PC-9 (cell line): ENCODE results near the gene GPR4. TPM values are rescaled to one million over a fixed set of nuclear protein-coding genes. Genes with fewer than 3 reads are reported as not detected.

Source experiments
- BruUV-seq: library from RNA; stranded (reverse); fragments of 400-500 nt; replicated peaks from 2 replicates; lab custom pipeline; 2021; lab: Mats Ljungman, UMichigan
- CTCF ChIA-PET: fragments of 300-600 bp; sonication (Branson Sonifier 250); formaldehyde crosslinking; loops from one replicate; lab custom pipeline; 2022; ENCODE audit warnings: antibody characterized with exemption; lab: Charles Lee
- POLR2A ChIA-PET: fragments of 300-600 bp; sonication (Branson Sonifier 250); formaldehyde crosslinking; loops from one replicate; lab custom pipeline; 2022; ENCODE audit warnings: antibody characterized with exemption; ENCODE audit not compliant: unreplicated experiment; lab: Charles Lee
- DNase-seq, 2 experiments: peaks; one replicate each; pipeline versions ENCODE4 v3.0.0 to v3.0.0-alpha.2; 2015 to 2022; ENCODE audit warnings: mixed read lengths in 1 of 2
- H2AFZ ChIP-seq: fragments of 200-600 bp; sonication (generic); 2 replicates; pipeline ENCODE4 v1.8.1; 2017; ENCODE audit warnings: antibody characterized with exemption
- H3F3A ChIP-seq: fragments of 200-600 bp; sonication (generic); 2 replicates; pipeline ENCODE4 v1.8.1; 2017; ENCODE audit warnings: antibody characterized with exemption, mild to moderate bottlenecking, low read depth; ENCODE audit not compliant: insufficient read depth
- H3K27ac ChIP-seq: fragments of 200-600 bp; sonication (generic); 2 replicates; pipeline ENCODE4 v1.6.1; 2016; ENCODE audit warnings: mixed run types
- H3K27me3 ChIP-seq: fragments of 200-600 bp; sonication (generic); 2 replicates; pipeline ENCODE4 v1.6.1; 2016; ENCODE audit warnings: low read depth, mixed run types; ENCODE audit not compliant: insufficient read depth
- H3K36me3 ChIP-seq: fragments of 200-600 bp; sonication (generic); 2 replicates; pipeline ENCODE4 v1.6.1; 2016; ENCODE audit warnings: low read depth, mixed run types
- H3K4me1 ChIP-seq: fragments of 200-600 bp; sonication (generic); replicated peaks from 2 replicates; pipeline ENCODE4 v1.6.1; 2016; ENCODE audit warnings: mixed run types; ENCODE audit not compliant: insufficient read depth
- H3K4me2 ChIP-seq: fragments of 200-600 bp; sonication (generic); 2 replicates; pipeline ENCODE4 v1.6.1; 2017; ENCODE audit warnings: mixed run types
- H3K4me3 ChIP-seq: fragments of 200-600 bp; sonication (generic); 2 replicates; pipeline ENCODE4 v1.6.1; 2016; ENCODE audit warnings: mixed run types
- H3K79me2 ChIP-seq: fragments of 200-600 bp; sonication (generic); 2 replicates; pipeline ENCODE4 v1.6.1; 2017; ENCODE audit warnings: low read depth, mixed run types
- H3K9me2 ChIP-seq: fragments of 200-600 bp; sonication (generic); 2 replicates; pipeline ENCODE4 v1.8.1; 2017; ENCODE audit warnings: mild to moderate bottlenecking; ENCODE audit not compliant: insufficient read depth
- H3K9me3 ChIP-seq: fragments of 200-600 bp; sonication (generic); 2 replicates; pipeline ENCODE4 v1.8.1; 2016; ENCODE audit warnings: low read depth; ENCODE audit not compliant: insufficient read depth
- H4K20me1 ChIP-seq: fragments of 200-600 bp; sonication (generic); 2 replicates; pipeline ENCODE4 v1.8.1; 2017; ENCODE audit not compliant: insufficient read depth
- CTCF ChIP-seq: fragments of 200-600 bp; sonication (generic); conservative IDR thresholded peaks from 2 replicates; pipeline ENCODE4 v1.6.1; 2017; ENCODE audit warnings: mixed run types, antibody characterized with exemption, mild to moderate bottlenecking, moderate library complexity
- EZH2 ChIP-seq: fragments of 200-600 bp; sonication (generic); IDR thresholded peaks from 2 replicates; pipeline ENCODE4 v1.8.0; 2017; ENCODE audit warnings: antibody characterized with exemption, low read depth
- intact Hi-C: fragments of 100-400 bp; cut with micrococcal nuclease; formaldehyde crosslinking; loops from one replicate; pipeline ENCODE4 v1.10.0; 2022; ENCODE audit not compliant: unreplicated experiment
- total RNA-seq: library from RNA; stranded (reverse); gene quantifications from 2 replicates; pipeline ENCODE4 v1.2.3, GENCODE V29; 2021

GPR4 gene
- total RNA-seq, 1 experiment from 2014 or later, result not detected

GRCh38 chr19:45643024-45643926 lies 41.3 kb upstream of the GPR4 start:
- TF ChIP-seq EZH2 (no peak), CTCF (peak; percentile 100)
- Histone ChIP-seq H4K20me1 (no peaks in the 10 kb centered on the region), H3K79me2 (no peaks in the 10 kb centered on the region), H3F3A (peaks cover 53% of the 10 kb centered on the region), H3K9me2 (no peaks in the 10 kb centered on the region), H3K4me2 (peak overlapping the region; percentile 87), H3K27ac (peak overlapping the region; percentile 88; the same call in 1 of the 2 replicates), H3K9me3 (no peaks in the 10 kb centered on the region), H3K36me3 (no peaks in the 10 kb centered on the region), H3K27me3 (no peaks in the 10 kb centered on the region), H3K4me1 (peaks cover 32% of the 10 kb centered on the region), H3K4me3 (no peak overlapping the region), H2AFZ (no peak overlapping the region)
- BruUV-seq, result no TSS peak
- ChIA-PET CTCF (interaction anchor here (0.6 to 2.9 kb wide), 9 partner anchors 28 to 257 kb away, joined by 3 to 19 read pairs (median 7); no protein-coding TSS in a partner anchor), POLR2A (interaction anchor here (0.5 to 0.8 kb wide), 2 partner anchors 20 to 29 kb away, joined by 3 read pairs; no protein-coding TSS in a partner anchor)
- intact Hi-C loops, result loop anchor here (1.0 to 5.0 kb wide), 7 partner anchors 36 to 158 kb away; partner anchors contain the start of genes OPA3 and VASP
- peak; percentile 75 to 87 for DNase-seq

GRCh38 chr19:45641274-45642105 lies 39.5 kb upstream of the GPR4 start:
- intact Hi-C loops, result loop anchor here (1.0 to 5.0 kb wide), 7 partner anchors 35 to 202 kb away; partner anchors contain the start of genes OPA3 and VASP
- no peaks in the 10 kb centered on the region for H3K36me3 ChIP-seq
- peak; percentile 97 to 98 for DNase-seq
- BruUV-seq, result TSS peak; percentile 80
- H3K4me3 ChIP-seq, result peak overlapping the region; percentile 57
- peak overlapping the region; percentile 88 for H3K27ac ChIP-seq
- TF ChIP-seq CTCF (no peak), EZH2 (no peak)
- H2AFZ ChIP-seq, result peak overlapping the region; percentile 81
- no peaks in the 10 kb centered on the region for H3K27me3 ChIP-seq
- H3K4me2 ChIP-seq, result peak overlapping the region; percentile 87
- ChIA-PET POLR2A (interaction anchor here (0.5 to 1.0 kb wide), 9 partner anchors 11 to 209 kb away, joined by 3 to 23 read pairs (median 7); partner anchors contain the start of gene SIX5), CTCF (interaction anchor here (0.5 to 2.9 kb wide), 22 partner anchors 11 to 573 kb away, joined by 3 to 20 read pairs (median 4); partner anchors contain the start of genes FBXO46, QPCTL, SIX5 and SNRPD2)
- peaks cover 38% of the 10 kb centered on the region for H3K4me1 ChIP-seq
- no peaks in the 10 kb centered on the region for H3K9me3 ChIP-seq
- H4K20me1 ChIP-seq, result no peaks in the 10 kb centered on the region
- no peaks in the 10 kb centered on the region for H3K9me2 ChIP-seq
- no peaks in the 10 kb centered on the region; the same call in 1 of the 2 replicates for H3K79me2 ChIP-seq
- H3F3A ChIP-seq, result peaks cover 58% of the 10 kb centered on the region
